ENCODE measurements around the gene SMARCD3. TPM values are rescaled to one million over a fixed set of nuclear protein-coding genes. Genes with fewer than 3 reads are reported as not detected.

Gene SMARCD3
- total and polyA plus RNA-seq, 9 of the 15 experiments (the other 6 are each of a cell fraction or from before 2014, with no cell fraction given), result 0.43 to 3.6 (median 2.6) TPM

DNA sequence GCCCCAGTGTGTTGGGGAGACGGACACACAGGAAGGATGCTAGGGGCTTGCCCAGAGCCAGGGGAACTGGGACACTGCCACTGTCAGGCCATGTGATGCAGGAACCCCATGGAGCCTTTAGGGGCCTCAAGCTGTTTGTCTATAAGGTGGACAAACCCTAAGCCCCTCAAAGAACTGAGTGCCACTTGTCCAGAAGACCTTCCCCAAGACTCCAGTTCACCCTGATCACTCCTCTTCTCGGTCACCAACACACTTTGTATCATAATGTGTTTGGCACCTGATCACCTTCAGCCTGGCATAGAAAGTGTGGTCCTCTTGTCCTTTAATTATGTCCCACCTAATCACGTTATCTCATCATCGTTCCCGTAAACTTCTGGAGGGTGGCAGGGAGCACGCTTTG lies 38.9 kb downstream of the SMARCD3 start:
- H3K27ac ChIP-seq (ENCODE audit: extremely low read depth, low read depth, low read length), result no peak overlapping the region
- ATAC-seq (no peak), DNase-seq (ENCODE audit: extremely low read depth in 1 of 4, low spot score in 3 of 4) (no peak), FAIRE-seq (no peak)
- ChIA-PET POLR2A (interaction anchor here (1.0 to 1.6 kb wide), 4 partner anchors 9 to 95 kb away, joined by 4 to 6 read pairs (median 5); partner anchors contain the start of gene ABCF2), CTCF (ENCODE audit: low intra/inter-chr PET ratio) (no interaction called here)
- H3K4me2 ChIP-seq (ENCODE audit: insufficient read depth, low read length), result no peak overlapping the region
- peaks cover 14 to 16% of the 10 kb centered on the region in 2 experiments; a peak in 4 of 5 replicates for H3K27me3 ChIP-seq (ENCODE audit: control insufficient read depth in 2 of 2, insufficient read depth in 2 of 2, low read length in 2 of 2)
- H3K4me3 ChIP-seq, result no peak overlapping the region
- H3K9me1 ChIP-seq (ENCODE audit: control insufficient read depth, insufficient read depth, low read length), result no peaks in the 10 kb centered on the region
- peaks cover 27% of the 10 kb centered on the region for H3K36me3 ChIP-seq (ENCODE audit: control insufficient read depth, insufficient read depth, low read length)
- no peaks in the 10 kb centered on the region for H3K79me2 ChIP-seq (ENCODE audit: control insufficient read depth, insufficient read depth, low read length)
- WGBS (ENCODE audit: insufficient coverage, low coverage, missing lambda C conversion rate), result 63% methylated on average over 6 of the region's 6 CpGs
- no peak overlapping the region for H2AFZ ChIP-seq (ENCODE audit: low read depth, low read length)
- no peaks in the 10 kb centered on the region for H3K9me3 ChIP-seq (replicated peaks; ENCODE audit: control insufficient read depth, insufficient read depth, low read depth, low read length)
- peaks cover 13 to 15% of the 10 kb centered on the region in 2 experiments for H3K4me1 ChIP-seq (replicated peaks in 1 of 2; ENCODE audit: control insufficient read depth in 2 of 2, insufficient read depth in 2 of 2, low read length in 2 of 2)
- in situ Hi-C loops (cut with MboI) (no loop called here), intact Hi-C loops (cut with micrococcal nuclease) (no loop called here)
- BruUV-seq (replicated peaks), result no TSS peak
- TF ChIP-seq ZBTB1 (CRISPR knock-in tag; IDR thresholded peaks at IDR 0.05; ENCODE audit: borderline replicate concordance, low read depth) (no peak), NFIC (IDR thresholded peaks at IDR 0.05) (no peak), POLR2A (conservative IDR thresholded peaks at IDR 0.05) (peak; percentile 52; the same call in 1 of the 2 replicates), SRSF1 (IDR thresholded peaks at IDR 0.05; ENCODE audit: low read depth, low read length) (no peak), SUPT5H (IDR thresholded peaks at IDR 0.05) (0 out of 2 replicates have a peak, but pooled peaks have one; percentile 38), MCM5 (IDR thresholded peaks at IDR 0.05; ENCODE audit: low read depth) (no peak)
- TF ChIP-seq, protein P1, sequence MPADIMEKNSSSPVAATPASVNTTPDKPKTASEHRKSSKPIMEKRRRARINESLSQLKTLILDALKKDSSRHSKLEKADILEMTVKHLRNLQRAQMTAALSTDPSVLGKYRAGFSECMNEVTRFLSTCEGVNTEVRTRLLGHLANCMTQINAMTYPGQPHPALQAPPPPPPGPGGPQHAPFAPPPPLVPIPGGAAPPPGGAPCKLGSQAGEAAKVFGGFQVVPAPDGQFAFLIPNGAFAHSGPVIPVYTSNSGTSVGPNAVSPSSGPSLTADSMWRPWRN (IDR thresholded peaks at IDR 0.05; ENCODE audit: low read depth), result no peak
- TF ChIP-seq, protein P2, sequence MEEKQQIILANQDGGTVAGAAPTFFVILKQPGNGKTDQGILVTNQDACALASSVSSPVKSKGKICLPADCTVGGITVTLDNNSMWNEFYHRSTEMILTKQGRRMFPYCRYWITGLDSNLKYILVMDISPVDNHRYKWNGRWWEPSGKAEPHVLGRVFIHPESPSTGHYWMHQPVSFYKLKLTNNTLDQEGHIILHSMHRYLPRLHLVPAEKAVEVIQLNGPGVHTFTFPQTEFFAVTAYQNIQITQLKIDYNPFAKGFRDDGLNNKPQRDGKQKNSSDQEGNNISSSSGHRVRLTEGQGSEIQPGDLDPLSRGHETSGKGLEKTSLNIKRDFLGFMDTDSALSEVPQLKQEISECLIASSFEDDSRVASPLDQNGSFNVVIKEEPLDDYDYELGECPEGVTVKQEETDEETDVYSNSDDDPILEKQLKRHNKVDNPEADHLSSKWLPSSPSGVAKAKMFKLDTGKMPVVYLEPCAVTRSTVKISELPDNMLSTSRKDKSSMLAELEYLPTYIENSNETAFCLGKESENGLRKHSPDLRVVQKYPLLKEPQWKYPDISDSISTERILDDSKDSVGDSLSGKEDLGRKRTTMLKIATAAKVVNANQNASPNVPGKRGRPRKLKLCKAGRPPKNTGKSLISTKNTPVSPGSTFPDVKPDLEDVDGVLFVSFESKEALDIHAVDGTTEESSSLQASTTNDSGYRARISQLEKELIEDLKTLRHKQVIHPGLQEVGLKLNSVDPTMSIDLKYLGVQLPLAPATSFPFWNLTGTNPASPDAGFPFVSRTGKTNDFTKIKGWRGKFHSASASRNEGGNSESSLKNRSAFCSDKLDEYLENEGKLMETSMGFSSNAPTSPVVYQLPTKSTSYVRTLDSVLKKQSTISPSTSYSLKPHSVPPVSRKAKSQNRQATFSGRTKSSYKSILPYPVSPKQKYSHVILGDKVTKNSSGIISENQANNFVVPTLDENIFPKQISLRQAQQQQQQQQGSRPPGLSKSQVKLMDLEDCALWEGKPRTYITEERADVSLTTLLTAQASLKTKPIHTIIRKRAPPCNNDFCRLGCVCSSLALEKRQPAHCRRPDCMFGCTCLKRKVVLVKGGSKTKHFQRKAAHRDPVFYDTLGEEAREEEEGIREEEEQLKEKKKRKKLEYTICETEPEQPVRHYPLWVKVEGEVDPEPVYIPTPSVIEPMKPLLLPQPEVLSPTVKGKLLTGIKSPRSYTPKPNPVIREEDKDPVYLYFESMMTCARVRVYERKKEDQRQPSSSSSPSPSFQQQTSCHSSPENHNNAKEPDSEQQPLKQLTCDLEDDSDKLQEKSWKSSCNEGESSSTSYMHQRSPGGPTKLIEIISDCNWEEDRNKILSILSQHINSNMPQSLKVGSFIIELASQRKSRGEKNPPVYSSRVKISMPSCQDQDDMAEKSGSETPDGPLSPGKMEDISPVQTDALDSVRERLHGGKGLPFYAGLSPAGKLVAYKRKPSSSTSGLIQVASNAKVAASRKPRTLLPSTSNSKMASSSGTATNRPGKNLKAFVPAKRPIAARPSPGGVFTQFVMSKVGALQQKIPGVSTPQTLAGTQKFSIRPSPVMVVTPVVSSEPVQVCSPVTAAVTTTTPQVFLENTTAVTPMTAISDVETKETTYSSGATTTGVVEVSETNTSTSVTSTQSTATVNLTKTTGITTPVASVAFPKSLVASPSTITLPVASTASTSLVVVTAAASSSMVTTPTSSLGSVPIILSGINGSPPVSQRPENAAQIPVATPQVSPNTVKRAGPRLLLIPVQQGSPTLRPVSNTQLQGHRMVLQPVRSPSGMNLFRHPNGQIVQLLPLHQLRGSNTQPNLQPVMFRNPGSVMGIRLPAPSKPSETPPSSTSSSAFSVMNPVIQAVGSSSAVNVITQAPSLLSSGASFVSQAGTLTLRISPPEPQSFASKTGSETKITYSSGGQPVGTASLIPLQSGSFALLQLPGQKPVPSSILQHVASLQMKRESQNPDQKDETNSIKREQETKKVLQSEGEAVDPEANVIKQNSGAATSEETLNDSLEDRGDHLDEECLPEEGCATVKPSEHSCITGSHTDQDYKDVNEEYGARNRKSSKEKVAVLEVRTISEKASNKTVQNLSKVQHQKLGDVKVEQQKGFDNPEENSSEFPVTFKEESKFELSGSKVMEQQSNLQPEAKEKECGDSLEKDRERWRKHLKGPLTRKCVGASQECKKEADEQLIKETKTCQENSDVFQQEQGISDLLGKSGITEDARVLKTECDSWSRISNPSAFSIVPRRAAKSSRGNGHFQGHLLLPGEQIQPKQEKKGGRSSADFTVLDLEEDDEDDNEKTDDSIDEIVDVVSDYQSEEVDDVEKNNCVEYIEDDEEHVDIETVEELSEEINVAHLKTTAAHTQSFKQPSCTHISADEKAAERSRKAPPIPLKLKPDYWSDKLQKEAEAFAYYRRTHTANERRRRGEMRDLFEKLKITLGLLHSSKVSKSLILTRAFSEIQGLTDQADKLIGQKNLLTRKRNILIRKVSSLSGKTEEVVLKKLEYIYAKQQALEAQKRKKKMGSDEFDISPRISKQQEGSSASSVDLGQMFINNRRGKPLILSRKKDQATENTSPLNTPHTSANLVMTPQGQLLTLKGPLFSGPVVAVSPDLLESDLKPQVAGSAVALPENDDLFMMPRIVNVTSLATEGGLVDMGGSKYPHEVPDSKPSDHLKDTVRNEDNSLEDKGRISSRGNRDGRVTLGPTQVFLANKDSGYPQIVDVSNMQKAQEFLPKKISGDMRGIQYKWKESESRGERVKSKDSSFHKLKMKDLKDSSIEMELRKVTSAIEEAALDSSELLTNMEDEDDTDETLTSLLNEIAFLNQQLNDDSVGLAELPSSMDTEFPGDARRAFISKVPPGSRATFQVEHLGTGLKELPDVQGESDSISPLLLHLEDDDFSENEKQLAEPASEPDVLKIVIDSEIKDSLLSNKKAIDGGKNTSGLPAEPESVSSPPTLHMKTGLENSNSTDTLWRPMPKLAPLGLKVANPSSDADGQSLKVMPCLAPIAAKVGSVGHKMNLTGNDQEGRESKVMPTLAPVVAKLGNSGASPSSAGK (IDR thresholded peaks at IDR 0.05), result no peak
- no peak overlapping the region for H3K9ac ChIP-seq (ENCODE audit: insufficient read depth in 1 of 2, low read depth in 2 of 2, low read length in 2 of 2)
- peaks cover 37% of the 10 kb centered on the region for H4K20me1 ChIP-seq (replicated peaks; ENCODE audit: control insufficient read depth, insufficient read depth, low read length)

All from K562 (cell line).